Liver (tissue), 3 donors: ENCODE measurements around the gene SIPA1L3.

ENCODE experiments used
- CTCF ChIP-seq: fragments of 150-350 bp; IDR thresholded peaks from 2 replicates; pipeline ENCODE4 v1.5.1; 2017; ENCODE audit warnings: improper control_type of control experiment, low read depth, low read length; ENCODE audit not compliant: missing input control
- GABPA ChIP-seq, 2 donors: IDR thresholded peaks in 1 of 2; conservative IDR thresholded peaks in 1 of 2; 2 replicates each; pipeline ENCODE4 v1.6.1; 2016; ENCODE audit warnings: antibody characterized with exemption in 2 of 2, mild to moderate bottlenecking in 1 of 2, moderate library complexity in 1 of 2
- MAX ChIP-seq: IDR thresholded peaks from 2 replicates; pipeline ENCODE4 v1.6.1; 2016; ENCODE audit warnings: antibody characterized with exemption
- RAD21 ChIP-seq, 2 donors: IDR thresholded peaks; 2 replicates each; pipeline ENCODE4 v1.6.1; 2016; ENCODE audit warnings: antibody characterized with exemption in 2 of 2, mild to moderate bottlenecking in 2 of 2
- REST ChIP-seq: IDR thresholded peaks from 2 replicates; pipeline ENCODE4 v1.6.1; 2016; ENCODE audit warnings: antibody characterized with exemption, mild to moderate bottlenecking
- RXRA ChIP-seq, 2 donors: IDR thresholded peaks; 2 replicates each; pipeline ENCODE4 v1.6.1; 2017 to 2018; ENCODE audit warnings: antibody characterized with exemption in 2 of 2, mild to moderate bottlenecking in 1 of 2
- TAF1 ChIP-seq: conservative IDR thresholded peaks from 2 replicates; pipeline ENCODE4 v1.6.1; 2016; ENCODE audit warnings: antibody characterized with exemption, mild to moderate bottlenecking
- donor health status: healthy.
- donor health status: healthy.

GRCh38 chr19:38211766-38212165, 304.8 kb downstream of the SIPA1L3 start:
- TF ChIP-seq GABPA (IDR thresholded peaks at IDR 0.05 in 1 of 2, conservative IDR thresholded peaks at IDR 0.05 in 1 of 2) = no peak
- TF ChIP-seq CTCF = no peak
- no peak for TF ChIP-seq REST
- TF ChIP-seq TAF1 = no peak
- TF ChIP-seq RAD21 (IDR thresholded peaks at IDR 0.05) = no peak
- TF ChIP-seq MAX = no peak
- TF ChIP-seq RXRA (IDR thresholded peaks at IDR 0.05) = no peak
